ENCODE results near the gene AMOTL2.

DNA sequence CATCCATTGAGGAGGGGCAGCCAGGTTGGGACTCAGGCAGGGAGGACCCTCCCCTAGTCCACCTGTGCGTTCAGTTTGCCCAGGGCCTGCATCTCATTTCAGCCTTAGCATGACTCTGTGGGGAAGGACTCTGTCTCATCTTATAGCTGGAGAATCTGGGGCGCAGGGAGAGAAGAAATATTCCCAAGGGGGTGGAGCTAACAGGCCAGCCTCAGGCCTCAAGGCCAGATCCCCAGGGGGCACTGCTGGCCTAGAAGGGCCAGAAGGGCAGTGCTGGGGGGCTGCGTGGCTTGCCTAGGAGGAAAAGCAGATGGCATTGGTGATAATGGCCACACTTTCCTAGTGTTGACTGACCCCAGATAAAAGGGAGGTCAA is 10.9 kb downstream of the AMOTL2 start:
- TF ChIP-seq, protein P1, sequence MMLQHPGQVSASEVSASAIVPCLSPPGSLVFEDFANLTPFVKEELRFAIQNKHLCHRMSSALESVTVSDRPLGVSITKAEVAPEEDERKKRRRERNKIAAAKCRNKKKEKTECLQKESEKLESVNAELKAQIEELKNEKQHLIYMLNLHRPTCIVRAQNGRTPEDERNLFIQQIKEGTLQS (CRISPR knock-in tag; conservative IDR thresholded peaks at IDR 0.05) = no peak
- TF ChIP-seq JUN (CRISPR knock-in tag; IDR thresholded peaks at IDR 0.05) = no peak
- TF ChIP-seq, protein P2, sequence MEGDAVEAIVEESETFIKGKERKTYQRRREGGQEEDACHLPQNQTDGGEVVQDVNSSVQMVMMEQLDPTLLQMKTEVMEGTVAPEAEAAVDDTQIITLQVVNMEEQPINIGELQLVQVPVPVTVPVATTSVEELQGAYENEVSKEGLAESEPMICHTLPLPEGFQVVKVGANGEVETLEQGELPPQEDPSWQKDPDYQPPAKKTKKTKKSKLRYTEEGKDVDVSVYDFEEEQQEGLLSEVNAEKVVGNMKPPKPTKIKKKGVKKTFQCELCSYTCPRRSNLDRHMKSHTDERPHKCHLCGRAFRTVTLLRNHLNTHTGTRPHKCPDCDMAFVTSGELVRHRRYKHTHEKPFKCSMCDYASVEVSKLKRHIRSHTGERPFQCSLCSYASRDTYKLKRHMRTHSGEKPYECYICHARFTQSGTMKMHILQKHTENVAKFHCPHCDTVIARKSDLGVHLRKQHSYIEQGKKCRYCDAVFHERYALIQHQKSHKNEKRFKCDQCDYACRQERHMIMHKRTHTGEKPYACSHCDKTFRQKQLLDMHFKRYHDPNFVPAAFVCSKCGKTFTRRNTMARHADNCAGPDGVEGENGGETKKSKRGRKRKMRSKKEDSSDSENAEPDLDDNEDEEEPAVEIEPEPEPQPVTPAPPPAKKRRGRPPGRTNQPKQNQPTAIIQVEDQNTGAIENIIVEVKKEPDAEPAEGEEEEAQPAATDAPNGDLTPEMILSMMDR (IDR thresholded peaks at IDR 0.05) = no peak
- TF ChIP-seq IRF2 (CRISPR knock-in tag; IDR thresholded peaks at IDR 0.05; ENCODE audit: borderline replicate concordance, low read depth) = no peak
- TF ChIP-seq ELF4 (CRISPR knock-in tag; IDR thresholded peaks at IDR 0.05; ENCODE audit: low read depth) = no peak
- no peak for TF ChIP-seq ZNF263 (CRISPR knock-in tag; IDR thresholded peaks at IDR 0.05; ENCODE audit: low read depth)
- TF ChIP-seq, protein P3, sequence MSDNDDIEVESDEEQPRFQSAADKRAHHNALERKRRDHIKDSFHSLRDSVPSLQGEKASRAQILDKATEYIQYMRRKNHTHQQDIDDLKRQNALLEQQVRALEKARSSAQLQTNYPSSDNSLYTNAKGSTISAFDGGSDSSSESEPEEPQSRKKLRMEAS (CRISPR knock-in tag; IDR thresholded peaks at IDR 0.05) = no peak
- no peak for TF ChIP-seq CREB1 (CRISPR knock-in tag; IDR thresholded peaks at IDR 0.05)
- TF ChIP-seq, protein P4, sequence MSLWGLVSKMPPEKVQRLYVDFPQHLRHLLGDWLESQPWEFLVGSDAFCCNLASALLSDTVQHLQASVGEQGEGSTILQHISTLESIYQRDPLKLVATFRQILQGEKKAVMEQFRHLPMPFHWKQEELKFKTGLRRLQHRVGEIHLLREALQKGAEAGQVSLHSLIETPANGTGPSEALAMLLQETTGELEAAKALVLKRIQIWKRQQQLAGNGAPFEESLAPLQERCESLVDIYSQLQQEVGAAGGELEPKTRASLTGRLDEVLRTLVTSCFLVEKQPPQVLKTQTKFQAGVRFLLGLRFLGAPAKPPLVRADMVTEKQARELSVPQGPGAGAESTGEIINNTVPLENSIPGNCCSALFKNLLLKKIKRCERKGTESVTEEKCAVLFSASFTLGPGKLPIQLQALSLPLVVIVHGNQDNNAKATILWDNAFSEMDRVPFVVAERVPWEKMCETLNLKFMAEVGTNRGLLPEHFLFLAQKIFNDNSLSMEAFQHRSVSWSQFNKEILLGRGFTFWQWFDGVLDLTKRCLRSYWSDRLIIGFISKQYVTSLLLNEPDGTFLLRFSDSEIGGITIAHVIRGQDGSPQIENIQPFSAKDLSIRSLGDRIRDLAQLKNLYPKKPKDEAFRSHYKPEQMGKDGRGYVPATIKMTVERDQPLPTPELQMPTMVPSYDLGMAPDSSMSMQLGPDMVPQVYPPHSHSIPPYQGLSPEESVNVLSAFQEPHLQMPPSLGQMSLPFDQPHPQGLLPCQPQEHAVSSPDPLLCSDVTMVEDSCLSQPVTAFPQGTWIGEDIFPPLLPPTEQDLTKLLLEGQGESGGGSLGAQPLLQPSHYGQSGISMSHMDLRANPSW (CRISPR knock-in tag; conservative IDR thresholded peaks at IDR 0.05; ENCODE audit: low read depth) = no peak
- no peak for TF ChIP-seq ZNF232 (CRISPR knock-in tag; IDR thresholded peaks at IDR 0.05)
- TF ChIP-seq TCF7 (CRISPR knock-in tag; IDR thresholded peaks at IDR 0.05; ENCODE audit: low read depth) = no peak
- TF ChIP-seq, protein P5, sequence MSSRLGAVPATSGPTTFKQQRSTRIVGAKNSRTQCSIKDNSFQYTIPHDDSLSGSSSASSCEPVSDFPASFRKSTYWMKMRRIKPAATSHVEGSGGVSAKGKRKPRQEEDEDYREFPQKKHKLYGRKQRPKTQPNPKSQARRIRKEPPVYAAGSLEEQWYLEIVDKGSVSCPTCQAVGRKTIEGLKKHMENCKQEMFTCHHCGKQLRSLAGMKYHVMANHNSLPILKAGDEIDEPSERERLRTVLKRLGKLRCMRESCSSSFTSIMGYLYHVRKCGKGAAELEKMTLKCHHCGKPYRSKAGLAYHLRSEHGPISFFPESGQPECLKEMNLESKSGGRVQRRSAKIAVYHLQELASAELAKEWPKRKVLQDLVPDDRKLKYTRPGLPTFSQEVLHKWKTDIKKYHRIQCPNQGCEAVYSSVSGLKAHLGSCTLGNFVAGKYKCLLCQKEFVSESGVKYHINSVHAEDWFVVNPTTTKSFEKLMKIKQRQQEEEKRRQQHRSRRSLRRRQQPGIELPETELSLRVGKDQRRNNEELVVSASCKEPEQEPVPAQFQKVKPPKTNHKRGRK (CRISPR knock-in tag; IDR thresholded peaks at IDR 0.05; ENCODE audit: borderline replicate concordance) = no peak

Measured in WTC11 (cell line).